Stimulated activated CD8-positive, alpha-beta memory T cell treated with anti-CD3 and anti-CD28 coated beads, Interleukin-12 subunit alpha, Interleukin-12 subunit beta, amount 100 ng/mL, for 1 hour (primary cell): ENCODE measurements around the gene SLC26A1.
"Not testable (repeated sequence)": the region's sequence is repeated elsewhere in the genome, so short reads cannot be mapped to it uniquely, and the experiment has no call there.

Experiments
- DNase-seq: peaks from one replicate; pipeline ENCODE4 v3.0.0-alpha.2; 2020; ENCODE audit warnings: low read depth

The SLC26A1 gene

GRCh38 chr4:954211-955020, 38.8 kb downstream of the SLC26A1 start:
- DNase-seq, result no peak

- no peak for DNase-seq
These were observed 39.7 kb downstream of the SLC26A1 start for GRCh38 chr4:953574-953915.

GRCh38 chr4:952881-953573, 40.2 kb downstream of the SLC26A1 start:
- DNase-seq, result no peak

- DNase-seq, result no peak
These were observed 41.4 kb downstream of the SLC26A1 start for GRCh38 chr4:951594-952468.

- DNase-seq, result no peak
These were observed 42.0 kb downstream of the SLC26A1 start for GRCh38 chr4:951186-951585.

GRCh38 chr4:950136-951020, 42.8 kb downstream of the SLC26A1 start:
- no peak for DNase-seq

- DNase-seq, result no peak
These were observed 43.5 kb downstream of the SLC26A1 start for GRCh38 chr4:949656-950055.

GRCh38 chr4:948936-949300, 44.3 kb downstream of the SLC26A1 start:
- no peak for DNase-seq

GRCh38 chr4:948101-948935, 44.9 kb downstream of the SLC26A1 start:
- no peak for DNase-seq

- no peak for DNase-seq
These were observed 45.7 kb downstream of the SLC26A1 start for GRCh38 chr4:947491-947971.

- no peak for DNase-seq
These were observed 46.4 kb downstream of the SLC26A1 start for GRCh38 chr4:946517-947471.

GRCh38 chr4:946103-946450, 47.1 kb downstream of the SLC26A1 start:
- DNase-seq, result no peak

- no peak for DNase-seq
These were observed 47.7 kb downstream of the SLC26A1 start for GRCh38 chr4:945274-946102.

- DNase-seq, result not testable (repeated sequence)
These were observed 53.7 kb downstream of the SLC26A1 start for GRCh38 chr4:939508-939907.
